SK-N-MC (cell line): ENCODE measurements around the gene TMEM214.

Experiments
- DNase-seq: peaks from one replicate; pipeline ENCODE4 v3.0.0-alpha.2; 2011; ENCODE audit warnings: low read depth, low spot score
- H3K27ac ChIP-seq: fragments of 200-600 bp; sonication (generic); 2 replicates; pipeline ENCODE4 v1.5.1; 2016; ENCODE audit warnings: mixed run types
- H3K36me3 ChIP-seq: fragments of 200-600 bp; sonication (generic); 2 replicates; pipeline ENCODE4 v1.6.1; 2017; ENCODE audit warnings: antibody characterized with exemption, low read length, mixed read lengths; ENCODE audit not compliant: insufficient read depth
- H3K4me3 ChIP-seq: fragments of 200-600 bp; sonication (generic); 2 replicates; pipeline ENCODE4 v1.5.1; 2016
- H3K9ac ChIP-seq: fragments of 200-600 bp; sonication (generic); 2 replicates; pipeline ENCODE4 v1.8.0; 2017; ENCODE audit warnings: mixed run types, mixed read lengths; ENCODE audit not compliant: insufficient read length
- H3K9me3 ChIP-seq: fragments of 200-600 bp; sonication (generic); 2 replicates; pipeline ENCODE4 v1.6.1; 2017; ENCODE audit warnings: low read depth, mild to moderate bottlenecking, antibody characterized with exemption, low read length, moderate library complexity, mixed read lengths
- EZH2 ChIP-seq: fragments of 200-600 bp; sonication (generic); IDR thresholded peaks from one replicate; pipeline ENCODE4 v1.6.1; 2017; ENCODE audit warnings: antibody characterized with exemption
- FOXP2 ChIP-seq: optimal IDR thresholded peaks from 2 replicates; pipeline ENCODE3; 2011; ENCODE audit warnings: mild to moderate bottlenecking, moderate library complexity; ENCODE audit not compliant: insufficient read depth; ENCODE audit errors: extremely low read length, control extremely low read depth
- POLR2AphosphoS5 ChIP-seq: IDR thresholded peaks from 2 replicates; pipeline ENCODE4 v1.6.1; 2012; ENCODE audit warnings: mild to moderate bottlenecking, low read depth, low read length, borderline replicate concordance

Gene TMEM214

DNA sequence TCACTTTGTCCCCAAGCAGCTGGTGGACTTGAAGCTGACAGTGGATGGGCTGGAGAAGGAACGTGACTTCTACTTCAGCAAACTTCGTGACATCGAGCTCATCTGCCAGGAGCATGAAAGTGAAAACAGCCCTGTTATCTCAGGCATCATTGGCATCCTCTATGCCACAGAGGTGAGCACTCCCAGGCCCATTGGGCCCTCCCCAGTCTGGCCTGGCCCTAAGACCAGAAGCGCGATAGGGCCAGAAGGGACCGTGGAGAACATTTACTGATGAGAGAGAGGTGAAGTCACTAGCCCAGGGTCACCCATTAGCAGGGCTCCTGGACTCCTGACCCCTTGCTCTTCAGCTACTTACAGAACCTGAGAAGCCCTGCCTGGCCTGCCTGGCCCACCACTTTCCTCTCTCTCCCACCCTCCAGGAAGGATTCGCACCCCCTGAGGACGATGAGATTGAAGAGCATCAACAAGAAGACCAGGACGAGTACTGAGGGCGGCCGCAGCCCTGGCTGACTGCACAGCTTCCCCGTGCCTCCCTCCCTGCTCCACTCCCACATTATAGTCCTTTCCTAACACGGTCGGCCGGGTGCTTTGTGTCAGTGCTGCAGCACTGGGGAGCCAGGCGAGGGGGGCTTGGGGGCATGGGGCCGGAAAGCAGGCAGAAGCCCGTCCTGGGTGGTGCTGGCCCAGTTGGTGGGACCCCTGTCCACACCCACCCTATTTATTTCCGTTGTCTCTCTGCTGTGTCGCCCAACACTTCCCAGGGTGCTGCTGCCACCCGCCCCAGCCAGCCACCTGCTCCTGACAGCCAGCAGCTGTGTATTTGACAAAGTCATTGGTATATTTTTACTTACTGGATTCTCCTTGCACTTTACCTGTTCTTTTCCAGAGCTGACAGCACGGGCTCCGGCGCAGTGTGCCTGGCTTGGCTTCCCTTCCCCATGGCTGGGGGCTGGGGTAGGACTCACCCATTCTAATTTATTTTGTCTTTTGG, 6.6 kb upstream of the TMEM214 start:
- TF ChIP-seq FOXP2 (no peak), EZH2 (no peak), POLR2AphosphoS5 (no peak)
- no peaks in the 10 kb centered on the region for H3K36me3 ChIP-seq
- H3K27ac ChIP-seq: no peak overlapping the region
- no peaks in the 10 kb centered on the region for H3K9me3 ChIP-seq
- no peak for DNase-seq
- H3K4me3 ChIP-seq: no peak overlapping the region
- H3K9ac ChIP-seq: no peak overlapping the region

GRCh38 chr2:27027211-27027651, 5.5 kb upstream of the TMEM214 start:
- TF ChIP-seq FOXP2 (no peak), POLR2AphosphoS5 (no peak), EZH2 (no peak)
- no peak for DNase-seq
- H3K36me3 ChIP-seq: no peaks in the 10 kb centered on the region
- no peak overlapping the region for H3K27ac ChIP-seq
- no peak overlapping the region for H3K4me3 ChIP-seq
- no peak overlapping the region for H3K9ac ChIP-seq
- no peaks in the 10 kb centered on the region for H3K9me3 ChIP-seq

DNA sequence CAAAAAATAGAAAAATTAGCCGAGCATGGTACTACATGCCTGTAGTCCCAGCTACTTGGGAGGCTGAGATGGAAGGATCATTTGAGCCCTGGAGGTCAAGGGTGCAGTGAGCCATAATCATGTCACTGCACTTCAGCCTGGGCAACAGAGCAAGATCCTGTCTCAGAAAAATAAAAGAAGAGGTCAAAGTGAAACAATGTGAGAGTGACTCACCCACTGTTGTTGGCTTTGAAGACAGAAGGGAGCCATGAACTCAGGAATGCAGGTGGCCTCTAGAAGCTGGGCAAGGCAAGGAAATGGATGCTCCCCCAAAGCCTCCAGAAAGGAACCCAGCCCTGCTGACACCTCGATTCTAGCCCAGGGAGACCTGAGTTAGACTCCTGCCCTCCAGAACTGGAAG, 3.7 kb upstream of the TMEM214 start:
- H3K9ac ChIP-seq: no peak overlapping the region
- TF ChIP-seq FOXP2 (no peak), EZH2 (no peak)
- no peak for DNase-seq
- no peak overlapping the region for H3K27ac ChIP-seq
- H3K9me3 ChIP-seq: no peaks in the 10 kb centered on the region
- no peak overlapping the region for H3K4me3 ChIP-seq
- no peaks in the 10 kb centered on the region for H3K36me3 ChIP-seq

DNA sequence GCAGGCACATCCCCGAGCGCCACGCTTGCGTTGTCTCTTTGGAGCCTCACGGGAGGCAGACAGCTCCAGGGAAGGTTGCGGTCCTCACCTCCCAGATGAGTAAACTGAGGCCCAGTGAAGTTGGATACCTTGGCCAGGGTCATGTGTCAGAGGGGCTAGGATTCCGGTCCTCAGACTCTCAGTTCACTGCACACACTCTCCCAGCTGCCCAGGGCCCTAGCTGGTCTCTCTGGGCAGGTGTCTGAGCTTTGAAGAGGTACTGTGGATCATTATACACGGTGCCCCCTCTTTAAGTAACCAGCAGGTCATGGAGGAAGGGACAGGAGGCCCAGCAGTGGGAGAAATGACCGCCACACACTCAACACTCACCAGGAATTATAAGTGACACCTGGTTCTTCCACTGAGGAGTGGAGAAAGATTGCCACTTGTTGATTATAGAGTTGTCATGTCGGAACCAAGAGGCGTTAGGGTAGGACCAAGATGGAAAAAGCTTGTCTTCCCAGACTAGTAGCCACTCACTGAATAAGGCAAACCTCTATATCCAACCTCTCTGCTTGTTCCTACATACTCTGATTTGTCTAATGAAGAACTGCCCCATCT, 588 bp downstream of the TMEM214 start:
- no peak for TF ChIP-seq FOXP2
- TF ChIP-seq EZH2: no peak
- no peak for TF ChIP-seq POLR2AphosphoS5
- Histone ChIP-seq H3K27ac (no peak overlapping the region), H3K36me3 (peaks cover 35% of the 10 kb centered on the region; the same call in 1 of the 2 replicates), H3K4me3 (peak overlapping the region; percentile 93), H3K9ac (peak overlapping the region; percentile 90), H3K9me3 (no peaks in the 10 kb centered on the region)
- no peak for DNase-seq

DNA sequence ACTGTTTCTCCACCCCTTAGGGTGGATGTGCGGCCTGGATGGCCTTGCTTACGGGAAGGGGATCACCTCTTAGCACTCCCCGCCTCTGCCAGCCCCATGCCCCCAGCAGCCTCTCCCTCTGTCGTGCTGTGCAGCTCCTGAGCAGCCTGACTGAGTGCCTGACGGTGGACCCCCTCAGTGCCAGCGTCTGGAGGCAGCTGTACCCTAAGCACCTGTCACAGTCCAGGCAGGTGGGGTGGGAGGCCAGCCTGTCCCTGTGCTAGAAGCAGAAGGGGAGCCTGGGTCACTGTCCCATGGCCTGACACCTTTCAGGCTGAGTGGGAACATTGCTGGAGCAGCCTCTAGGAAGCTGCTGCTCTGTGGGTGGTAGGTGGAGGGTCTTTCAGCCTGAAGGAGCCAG, 5.2 kb downstream of the TMEM214 start:
- Histone ChIP-seq H3K4me3 (no peak overlapping the region), H3K9ac (no peak overlapping the region), H3K27ac (no peak overlapping the region), H3K9me3 (no peaks in the 10 kb centered on the region), H3K36me3 (peaks cover 70% of the 10 kb centered on the region)
- TF ChIP-seq EZH2 (no peak), FOXP2 (no peak), POLR2AphosphoS5 (no peak)
- DNase-seq: no peak

- Histone ChIP-seq H3K4me3 (no peak overlapping the region), H3K36me3 (peaks cover 70% of the 10 kb centered on the region), H3K27ac (no peak overlapping the region), H3K9ac (no peak overlapping the region), H3K9me3 (no peaks in the 10 kb centered on the region)
- no peak for DNase-seq
- TF ChIP-seq POLR2AphosphoS5 (no peak), EZH2 (no peak), FOXP2 (no peak)
Measured at GRCh38 chr2:27038631-27039339, 6.0 kb downstream of the TMEM214 start.

GRCh38 chr2:27039426-27039825, 6.7 kb downstream of the TMEM214 start:
- Histone ChIP-seq H3K36me3 (peaks cover 70% of the 10 kb centered on the region), H3K9ac (no peak overlapping the region)
- no peak for TF ChIP-seq EZH2
- no peak for TF ChIP-seq FOXP2
- no peak for TF ChIP-seq POLR2AphosphoS5

DNA sequence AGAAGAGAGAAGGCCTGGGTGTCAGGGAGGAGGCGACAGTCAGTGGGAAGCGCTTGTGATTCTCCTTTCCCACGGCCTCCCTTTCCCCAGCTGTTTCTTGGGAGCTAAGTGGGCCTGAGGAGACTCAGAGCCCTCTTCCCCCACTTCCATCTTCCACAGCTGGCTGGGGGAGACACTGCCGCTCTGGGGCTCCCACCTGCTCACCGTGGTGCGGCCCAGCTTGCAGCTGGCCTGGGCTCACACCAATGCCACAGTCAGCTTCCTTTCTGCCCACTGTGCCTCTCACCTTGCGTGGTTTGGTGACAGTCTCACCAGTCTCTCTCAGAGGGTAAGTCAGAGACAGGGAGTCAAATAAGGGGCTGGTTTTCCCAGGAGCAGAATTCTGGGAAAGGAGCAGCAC, 7.1 kb downstream of the TMEM214 start:
- Histone ChIP-seq H3K27ac (no peak overlapping the region), H3K9me3 (no peaks in the 10 kb centered on the region), H3K36me3 (peaks cover 70% of the 10 kb centered on the region), H3K4me3 (no peak overlapping the region), H3K9ac (no peak overlapping the region)
- DNase-seq: no peak
- no peak for TF ChIP-seq EZH2

More at GRCh38 chr2:27039426-27039825, 6.7 kb downstream of the TMEM214 start:
- Histone ChIP-seq H3K9me3 (no peaks in the 10 kb centered on the region), H3K4me3 (no peak overlapping the region), H3K27ac (no peak overlapping the region)
- DNase-seq: no peak
